Skeletal muscle satellite cell (primary cell): ENCODE data around the gene P3H3.

Experiments
- H3K27me3 ChIP-seq: 2 replicates; pipeline ENCODE4 v1.7.0; 2013; ENCODE audit warnings: low read length; ENCODE audit not compliant: control insufficient read depth, insufficient read depth
- H3K36me3 ChIP-seq: 2 replicates; pipeline ENCODE4 v1.7.0; 2013; ENCODE audit warnings: mild to moderate bottlenecking, control low read depth, low read length; ENCODE audit not compliant: insufficient read depth
- H3K4me1 ChIP-seq: 2 replicates; pipeline ENCODE4 v1.7.0; 2013; ENCODE audit warnings: low read length; ENCODE audit not compliant: control insufficient read depth, insufficient read depth
- H3K4me2 ChIP-seq: 2 replicates; pipeline ENCODE4 v1.7.0; 2013; ENCODE audit warnings: mild to moderate bottlenecking, low read length
- H3K4me3 ChIP-seq: 2 replicates; pipeline ENCODE4 v1.7.0; 2013; ENCODE audit warnings: low read length
- H3K9ac ChIP-seq: 2 replicates; pipeline ENCODE4 v1.7.0; 2013; ENCODE audit warnings: mild to moderate bottlenecking, low read depth, low read length, moderate library complexity
- H3K9me3 ChIP-seq: replicated peaks from 2 replicates; pipeline ENCODE4 v1.7.0; 2013; ENCODE audit warnings: mild to moderate bottlenecking, control low read depth, low read length

The P3H3 gene

DNA sequence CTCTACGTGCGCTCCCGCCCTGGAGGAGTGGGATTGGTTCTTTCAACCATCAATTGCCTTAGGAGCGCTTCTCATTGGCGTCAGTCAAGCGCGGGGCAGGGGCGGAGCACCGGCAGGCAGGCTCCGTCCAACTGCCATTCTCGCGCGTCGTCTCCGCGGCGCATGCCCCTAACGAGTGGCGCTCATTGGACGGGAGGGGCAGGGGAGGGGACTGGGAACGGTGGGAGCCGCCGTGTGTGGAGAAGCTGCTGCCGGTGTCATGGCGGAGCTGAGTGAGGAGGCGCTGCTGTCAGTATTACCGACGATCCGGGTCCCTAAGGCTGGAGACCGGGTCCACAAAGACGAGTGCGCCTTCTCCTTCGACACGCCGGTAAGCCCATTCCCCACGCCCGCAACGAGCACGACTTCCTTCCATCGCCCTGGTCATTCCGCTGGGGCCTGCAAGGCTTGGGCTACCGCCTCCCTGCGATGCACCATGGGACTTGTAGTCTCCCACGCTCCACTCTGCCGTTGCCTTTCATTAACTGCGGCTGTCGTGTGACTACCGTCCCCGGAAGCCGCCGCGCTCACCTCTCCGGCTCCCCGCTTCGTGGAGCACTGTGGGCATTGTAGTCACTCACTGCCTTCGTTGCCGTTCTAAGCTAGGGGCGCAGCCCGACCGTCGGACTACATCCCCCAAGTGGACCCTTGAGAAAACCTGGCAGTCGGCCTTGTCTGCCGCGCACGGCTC lies 23.9 kb downstream of the P3H3 start, which contains the start of gene USP5:
USP5 (plus strand) TSS at position 230 of the 730 bp plus-strand sequence; CDS start at position 260, 30 bp downstream.
- Histone ChIP-seq H3K9ac (peak within 1 kb of the TSS; percentile 87), H3K4me1 (peaks cover 29% of the 10 kb centered on the region), H3K4me3 (peak within 1 kb of the TSS; percentile 90), H3K4me2 (peak within 1 kb of the TSS; percentile 88), H3K27me3 (no peaks in the 10 kb centered on the region), H3K9me3 (no peaks in the 10 kb centered on the region), H3K36me3 (peaks cover 49% of the 10 kb centered on the region)

DNA sequence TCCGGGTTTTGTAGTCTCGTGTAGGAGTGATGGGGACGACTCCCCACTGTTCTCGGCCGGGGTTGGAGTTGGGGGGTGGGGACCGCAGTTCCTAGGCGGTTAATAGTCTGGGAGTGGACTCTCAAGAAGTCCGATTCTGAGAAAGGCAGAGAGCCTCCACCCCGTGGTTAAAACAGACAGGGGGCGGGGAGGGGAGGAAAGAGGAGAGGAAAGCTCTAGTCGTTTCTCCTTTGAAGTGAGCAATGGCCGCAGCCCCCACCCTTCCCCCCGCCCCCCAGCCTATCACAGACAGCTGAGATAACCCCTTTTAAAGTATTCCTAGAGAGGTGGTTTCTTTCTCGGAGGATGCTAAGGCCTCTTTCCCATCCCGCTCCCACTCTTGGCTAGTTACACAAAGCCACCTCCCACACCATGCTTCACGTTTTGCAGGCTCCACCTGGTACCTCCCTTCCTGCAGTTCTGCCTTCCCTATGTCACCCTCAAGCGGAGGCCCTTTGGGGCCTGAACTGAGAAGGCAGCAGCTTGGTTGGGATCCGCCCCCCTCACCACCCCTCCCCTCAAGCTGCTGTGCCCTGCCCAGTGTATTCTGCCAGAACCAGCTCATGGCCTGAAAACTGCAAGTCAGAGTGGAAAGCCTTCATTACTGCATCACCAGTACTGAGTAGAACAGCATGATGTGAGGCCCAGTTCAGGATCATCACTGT lies 24.6 kb downstream of the P3H3 start:
- no peaks in the 10 kb centered on the region for H3K27me3 ChIP-seq
- H3K36me3 ChIP-seq, result peaks cover 49% of the 10 kb centered on the region
- H3K4me3 ChIP-seq, result peak overlapping the region; percentile 90
- H3K9me3 ChIP-seq, result no peaks in the 10 kb centered on the region
- peak overlapping the region; percentile 87 for H3K9ac ChIP-seq
- peak overlapping the region; percentile 88 for H3K4me2 ChIP-seq
- peaks cover 29% of the 10 kb centered on the region for H3K4me1 ChIP-seq

DNA sequence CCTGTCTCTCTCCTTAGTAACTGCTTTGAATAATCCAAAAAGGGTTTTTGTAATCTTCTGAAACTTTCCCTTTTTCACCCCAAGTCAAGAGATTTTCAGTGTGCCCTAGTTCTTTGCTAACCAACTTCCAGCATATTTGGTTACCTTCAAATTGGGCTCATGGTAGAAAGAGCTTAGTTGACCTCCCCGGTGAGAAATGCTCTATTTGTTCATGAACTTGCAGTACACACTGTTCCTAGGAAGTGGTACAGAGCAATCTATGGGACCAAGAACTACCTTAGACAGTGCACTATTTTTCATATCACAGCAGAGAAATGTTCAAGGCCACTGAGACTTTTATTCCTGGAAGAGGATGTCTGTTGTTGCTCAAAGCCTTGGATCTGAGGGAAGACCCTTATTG lies 25.4 kb downstream of the P3H3 start:
- Histone ChIP-seq H3K9me3 (no peaks in the 10 kb centered on the region), H3K4me2 (peak overlapping the region; percentile 88), H3K4me1 (peaks cover 29% of the 10 kb centered on the region), H3K4me3 (peak overlapping the region; percentile 90), H3K9ac (peak overlapping the region; percentile 87), H3K36me3 (peaks cover 52% of the 10 kb centered on the region), H3K27me3 (no peaks in the 10 kb centered on the region)

DNA sequence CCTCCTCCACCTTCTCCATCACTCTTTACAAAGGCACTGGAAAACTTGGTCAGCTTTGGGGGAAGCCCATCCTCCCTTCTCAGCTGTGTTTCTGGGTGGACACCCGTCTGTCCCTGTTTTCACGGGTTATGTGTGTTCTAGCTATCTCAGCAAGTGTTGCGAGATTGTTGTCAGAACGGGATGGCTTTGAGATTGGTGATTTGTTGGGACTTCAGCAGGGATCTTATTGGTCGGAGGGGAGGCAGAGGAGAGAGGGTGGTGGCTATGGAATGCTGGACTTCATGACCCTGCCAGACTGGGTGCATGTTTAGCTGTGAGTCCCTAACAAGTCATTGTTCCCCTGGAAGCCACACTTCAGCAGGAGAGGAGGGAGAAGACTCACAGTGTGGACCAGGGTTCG lies 25.8 kb downstream of the P3H3 start:
- no peaks in the 10 kb centered on the region for H3K27me3 ChIP-seq
- peaks cover 29% of the 10 kb centered on the region for H3K4me1 ChIP-seq
- peak overlapping the region; percentile 90 for H3K4me3 ChIP-seq
- peaks cover 52% of the 10 kb centered on the region for H3K36me3 ChIP-seq
- H3K9me3 ChIP-seq, result no peaks in the 10 kb centered on the region
- H3K4me2 ChIP-seq, result peak overlapping the region; percentile 88
- peak overlapping the region; percentile 87 for H3K9ac ChIP-seq

GRCh38 chr12:6855322-6855721 lies 27.1 kb downstream of the P3H3 start:
- H3K4me2 ChIP-seq, result no peak overlapping the region
- H3K27me3 ChIP-seq, result no peaks in the 10 kb centered on the region
- peaks cover 19% of the 10 kb centered on the region for H3K4me1 ChIP-seq
- H3K36me3 ChIP-seq, result peaks cover 54% of the 10 kb centered on the region
- H3K4me3 ChIP-seq, result no peak overlapping the region
- H3K9ac ChIP-seq, result no peak overlapping the region
- no peaks in the 10 kb centered on the region for H3K9me3 ChIP-seq

DNA sequence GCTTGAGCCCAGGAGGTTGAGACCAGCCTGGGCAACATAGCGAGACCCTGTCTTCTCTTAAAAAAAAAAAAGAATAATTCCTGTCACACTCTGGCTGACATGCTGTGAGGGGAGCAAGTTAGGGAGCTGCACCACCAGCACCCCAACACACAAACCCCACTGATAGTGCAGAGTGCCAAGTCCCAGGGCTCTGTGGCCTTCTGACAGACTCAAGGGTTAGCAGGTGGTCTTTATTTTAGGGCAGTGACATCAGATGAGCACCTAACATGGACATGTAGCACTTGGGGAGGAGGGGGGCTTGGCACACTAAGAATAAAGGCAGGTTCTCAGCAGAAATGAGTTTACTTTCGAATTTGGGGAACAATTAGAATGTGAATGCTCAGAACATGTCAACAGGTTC lies 30.6 kb downstream of the P3H3 start:
- Histone ChIP-seq H3K36me3 (peaks cover 89% of the 10 kb centered on the region), H3K9ac (no peak overlapping the region), H3K27me3 (no peaks in the 10 kb centered on the region), H3K4me1 (peaks cover 4% of the 10 kb centered on the region), H3K9me3 (no peaks in the 10 kb centered on the region), H3K4me3 (no peak overlapping the region), H3K4me2 (no peak overlapping the region)

DNA sequence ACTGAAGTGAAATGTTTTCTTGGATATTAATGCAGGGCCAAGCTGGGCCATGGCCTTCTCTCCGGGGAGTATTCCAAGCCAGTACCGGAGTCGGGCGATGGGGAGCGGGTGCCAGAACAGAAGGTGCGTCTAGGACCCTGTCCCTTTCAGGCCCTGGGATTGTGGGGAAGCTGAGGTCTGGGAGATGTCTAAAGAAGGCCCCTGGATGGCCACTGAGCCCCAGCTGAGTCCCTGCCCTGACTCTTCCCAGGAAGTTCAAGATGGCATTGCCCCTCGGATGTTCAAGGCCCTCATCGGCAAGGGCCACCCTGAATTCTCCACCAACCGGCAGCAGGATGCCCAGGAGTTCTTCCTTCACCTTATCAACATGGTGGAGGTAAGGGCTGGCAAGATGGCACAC lies 31.9 kb downstream of the P3H3 start:
- H3K36me3 ChIP-seq, result peaks cover 93% of the 10 kb centered on the region
- no peak overlapping the region for H3K4me2 ChIP-seq
- no peak overlapping the region for H3K9ac ChIP-seq
- no peaks in the 10 kb centered on the region for H3K9me3 ChIP-seq
- no peaks in the 10 kb centered on the region for H3K27me3 ChIP-seq
- no peak overlapping the region for H3K4me3 ChIP-seq
- H3K4me1 ChIP-seq, result no peaks in the 10 kb centered on the region

DNA sequence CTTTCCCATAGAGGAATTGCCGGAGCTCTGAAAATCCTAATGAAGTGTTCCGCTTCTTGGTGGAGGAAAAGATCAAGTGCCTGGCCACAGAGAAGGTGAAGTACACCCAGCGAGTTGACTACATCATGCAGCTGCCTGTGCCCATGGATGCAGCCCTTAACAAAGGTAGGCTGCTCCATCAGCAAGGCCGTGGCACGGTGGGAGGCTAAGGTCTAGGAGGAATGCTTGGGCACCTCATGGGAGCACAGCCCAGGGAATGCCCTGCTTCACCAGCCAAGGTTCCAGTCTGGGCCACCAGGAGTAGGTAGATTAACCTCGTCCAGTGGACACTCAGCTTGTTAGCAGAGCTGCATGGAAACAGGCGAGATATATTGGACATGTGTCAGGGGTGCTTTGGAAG lies 32.7 kb downstream of the P3H3 start:
- H3K9ac ChIP-seq, result no peak overlapping the region
- no peak overlapping the region for H3K4me2 ChIP-seq
- no peak overlapping the region for H3K4me3 ChIP-seq
- H3K9me3 ChIP-seq, result no peaks in the 10 kb centered on the region
- H3K4me1 ChIP-seq, result no peaks in the 10 kb centered on the region
- no peaks in the 10 kb centered on the region for H3K27me3 ChIP-seq
- peaks cover 91% of the 10 kb centered on the region for H3K36me3 ChIP-seq

GRCh38 chr12:6861391-6861790 lies 33.2 kb downstream of the P3H3 start:
- Histone ChIP-seq H3K4me2 (no peak overlapping the region), H3K9ac (no peak overlapping the region), H3K9me3 (no peaks in the 10 kb centered on the region), H3K36me3 (peaks cover 90% of the 10 kb centered on the region), H3K4me3 (no peak overlapping the region), H3K27me3 (no peaks in the 10 kb centered on the region), H3K4me1 (peaks cover 3% of the 10 kb centered on the region)

GRCh38 chr12:6863033-6863432 lies 34.8 kb downstream of the P3H3 start:
- Histone ChIP-seq H3K36me3 (peaks cover 74% of the 10 kb centered on the region), H3K9ac (no peak overlapping the region), H3K9me3 (no peaks in the 10 kb centered on the region), H3K27me3 (no peaks in the 10 kb centered on the region), H3K4me1 (peaks cover 11% of the 10 kb centered on the region), H3K4me3 (no peak overlapping the region), H3K4me2 (no peak overlapping the region)

- Histone ChIP-seq H3K9ac (no peak overlapping the region), H3K9me3 (no peaks in the 10 kb centered on the region), H3K4me2 (no peak overlapping the region), H3K4me3 (no peak overlapping the region), H3K4me1 (peaks cover 12% of the 10 kb centered on the region), H3K36me3 (peaks cover 67% of the 10 kb centered on the region), H3K27me3 (no peaks in the 10 kb centered on the region)
These were observed 35.5 kb downstream of the P3H3 start for GRCh38 chr12:6863586-6864321.
